ENCODE measurements around the gene FGF4.

FGF4 gene

DNA sequence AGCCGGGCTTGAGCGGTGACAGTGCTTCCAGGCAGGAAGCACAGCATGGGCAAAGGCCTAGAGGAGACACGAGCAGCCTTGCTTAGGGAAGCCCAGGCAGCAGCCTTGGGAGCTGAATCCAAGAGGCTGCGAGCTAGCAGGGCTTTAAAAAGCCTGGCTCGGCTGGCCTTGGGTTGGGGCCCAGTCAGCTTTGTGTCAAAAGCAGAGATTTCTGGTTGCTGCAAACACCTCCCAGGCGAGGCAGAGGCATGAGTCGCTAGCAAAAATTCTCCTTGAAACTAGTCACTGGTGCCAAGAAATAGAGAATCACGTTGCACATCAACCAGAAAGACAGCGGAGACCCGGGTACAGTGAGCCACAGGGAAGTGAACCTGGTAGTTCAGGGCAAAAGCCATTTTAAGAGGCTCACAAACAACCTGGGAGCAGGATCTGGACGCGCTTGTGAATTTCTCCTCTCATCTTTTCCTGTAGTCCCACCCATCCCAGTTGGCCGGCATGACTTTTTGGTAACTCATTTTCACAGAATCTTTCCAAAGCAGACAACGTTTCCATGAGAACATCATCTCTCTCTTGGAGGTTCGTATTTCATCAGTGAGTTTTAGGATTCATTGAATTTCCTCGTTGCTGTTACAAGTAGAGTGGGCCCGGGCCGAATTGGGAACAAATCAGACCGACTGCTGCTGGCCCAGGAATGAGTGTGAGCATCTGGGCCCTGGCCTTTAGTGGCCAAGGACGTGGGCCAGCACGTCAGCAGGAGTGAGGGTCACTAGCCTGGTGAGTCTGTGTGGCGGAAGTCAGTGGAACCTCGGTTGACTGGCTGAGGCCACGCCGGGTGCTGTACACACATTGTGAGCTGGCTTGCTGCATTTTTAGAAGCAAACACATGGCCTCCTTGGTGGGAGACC, 16.4 kb upstream of the FGF4 start:
- no peaks in the 10 kb centered on the region for H3K9me3 ChIP-seq (ENCODE audit: control insufficient read depth in 1 of 2, low read length in 2 of 2)
- H3K36me3 ChIP-seq (ENCODE audit: control insufficient read depth in 1 of 2, insufficient read depth in 2 of 2, low read length in 2 of 2) = no peaks in the 10 kb centered on the region
- no peaks in the 10 kb centered on the region for H3K27me3 ChIP-seq (ENCODE audit: low read depth, low read length)
- H3K4me3 ChIP-seq (ENCODE audit: low read depth in 1 of 2, low read length in 2 of 2) = no peak overlapping the region
- peak overlapping the region; percentile 51 for H3K27ac ChIP-seq (ENCODE audit: low read length)
- no peaks in the 10 kb centered on the region for H3K4me1 ChIP-seq (ENCODE audit: control insufficient read depth in 1 of 2, insufficient read depth in 2 of 2, low read length in 2 of 2)

DNA sequence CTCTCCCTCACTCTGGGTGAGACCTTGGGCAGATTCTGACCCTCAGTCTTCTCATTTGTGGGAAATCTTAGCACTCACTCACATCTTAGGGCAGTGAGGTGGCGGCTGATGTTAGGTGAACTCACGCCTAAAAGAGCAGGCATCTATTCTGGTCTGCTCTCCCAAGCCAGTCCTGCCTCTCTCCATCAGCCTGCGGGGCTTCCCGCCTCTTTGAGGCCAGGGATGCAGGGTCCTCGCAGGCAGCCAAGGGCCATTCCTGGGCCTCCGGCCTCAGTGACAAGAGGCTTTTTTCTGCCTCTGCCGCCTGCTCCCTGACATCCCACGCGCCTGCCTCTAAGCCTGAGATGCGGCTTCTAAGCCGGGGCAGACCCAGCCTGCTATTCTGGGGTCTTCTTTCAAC, 13.8 kb upstream of the FGF4 start:
- Histone ChIP-seq H3K9me3 (ENCODE audit: control insufficient read depth in 1 of 2, low read length in 2 of 2) (no peaks in the 10 kb centered on the region), H3K27ac (ENCODE audit: low read length) (no peak overlapping the region), H3K4me1 (ENCODE audit: control insufficient read depth in 1 of 2, insufficient read depth in 2 of 2, low read length in 2 of 2) (no peaks in the 10 kb centered on the region), H3K4me3 (ENCODE audit: low read depth in 1 of 2, low read length in 2 of 2) (no peak overlapping the region), H3K27me3 (ENCODE audit: low read depth, low read length) (no peaks in the 10 kb centered on the region), H3K36me3 (ENCODE audit: control insufficient read depth in 1 of 2, insufficient read depth in 2 of 2, low read length in 2 of 2) (no peaks in the 10 kb centered on the region)

DNA sequence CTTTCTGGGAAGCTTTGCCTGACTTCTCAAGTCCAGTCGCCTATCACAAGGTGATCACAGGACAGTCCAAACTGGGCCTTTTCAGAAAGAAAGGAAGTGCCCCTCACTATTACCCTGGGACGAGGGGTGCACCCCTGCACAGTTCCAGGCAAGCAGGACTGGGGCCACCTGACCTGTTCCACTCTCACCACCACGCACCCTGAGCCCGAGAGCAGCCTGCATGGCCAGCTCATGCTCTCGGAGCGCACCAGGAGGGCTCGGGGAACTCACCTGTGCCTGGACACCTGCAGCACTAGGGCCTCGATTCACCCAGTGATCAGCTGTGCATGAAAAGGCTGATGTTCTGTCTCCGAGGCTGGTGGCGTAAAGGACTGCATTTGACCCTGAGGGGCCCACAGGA, 12.8 kb upstream of the FGF4 start:
- Histone ChIP-seq H3K4me3 (ENCODE audit: low read depth in 1 of 2, low read length in 2 of 2) (no peak overlapping the region), H3K4me1 (ENCODE audit: control insufficient read depth in 1 of 2, insufficient read depth in 2 of 2, low read length in 2 of 2) (no peaks in the 10 kb centered on the region), H3K27me3 (ENCODE audit: low read depth, low read length) (no peaks in the 10 kb centered on the region), H3K9me3 (ENCODE audit: control insufficient read depth in 1 of 2, low read length in 2 of 2) (no peaks in the 10 kb centered on the region), H3K27ac (ENCODE audit: low read length) (no peak overlapping the region), H3K36me3 (ENCODE audit: control insufficient read depth in 1 of 2, insufficient read depth in 2 of 2, low read length in 2 of 2) (no peaks in the 10 kb centered on the region)

DNA sequence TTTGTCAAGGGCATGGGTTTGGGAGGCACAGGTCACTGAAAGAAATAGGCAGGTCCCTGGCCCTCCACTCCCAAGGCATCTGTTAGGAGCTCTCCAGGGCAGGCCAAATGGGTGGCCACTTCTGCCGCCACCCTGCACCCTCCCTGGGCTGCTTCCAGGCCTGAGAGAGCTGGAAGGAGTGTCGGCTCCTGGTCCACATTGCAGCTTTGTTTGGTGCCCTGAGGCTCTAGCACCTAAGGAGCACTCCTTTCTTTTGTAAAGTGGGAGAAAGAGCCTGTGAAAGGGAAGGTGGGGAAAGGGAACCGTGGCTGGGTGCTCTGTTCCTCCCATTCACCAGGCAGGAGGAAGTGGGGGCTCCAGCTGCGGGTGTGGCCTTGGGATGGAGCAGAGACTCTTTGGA, 12.3 kb upstream of the FGF4 start:
- Histone ChIP-seq H3K27ac (ENCODE audit: low read length) (no peak overlapping the region), H3K4me3 (ENCODE audit: low read depth in 1 of 2, low read length in 2 of 2) (no peak overlapping the region), H3K9me3 (ENCODE audit: control insufficient read depth in 1 of 2, low read length in 2 of 2) (no peaks in the 10 kb centered on the region), H3K36me3 (ENCODE audit: control insufficient read depth in 1 of 2, insufficient read depth in 2 of 2, low read length in 2 of 2) (no peaks in the 10 kb centered on the region), H3K27me3 (ENCODE audit: low read depth, low read length) (no peaks in the 10 kb centered on the region), H3K4me1 (ENCODE audit: control insufficient read depth in 1 of 2, insufficient read depth in 2 of 2, low read length in 2 of 2) (no peaks in the 10 kb centered on the region)

DNA sequence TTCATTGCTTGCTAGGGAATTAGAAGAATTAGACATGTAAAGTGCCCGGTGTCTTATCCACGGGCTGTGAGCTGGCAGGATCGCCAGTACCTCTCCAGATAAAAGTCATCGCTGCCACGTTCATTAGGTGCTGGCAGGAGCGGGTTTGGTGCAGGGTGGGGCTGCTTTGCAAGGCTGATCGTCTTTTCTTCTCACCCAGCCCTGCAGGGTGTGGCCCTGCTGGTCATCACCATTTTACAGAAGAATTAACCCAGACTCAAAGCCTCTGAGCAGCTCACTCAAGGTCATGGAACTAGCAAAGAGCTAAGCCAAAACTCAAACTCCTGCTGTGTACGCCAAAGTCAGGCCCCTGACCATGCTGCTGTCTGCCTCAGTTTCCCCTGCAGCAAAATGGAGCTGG, 6.1 kb upstream of the FGF4 start:
- Histone ChIP-seq H3K4me3 (ENCODE audit: low read depth in 1 of 2, low read length in 2 of 2) (no peak overlapping the region), H3K4me1 (ENCODE audit: control insufficient read depth in 1 of 2, insufficient read depth in 2 of 2, low read length in 2 of 2) (no peaks in the 10 kb centered on the region), H3K36me3 (ENCODE audit: control insufficient read depth in 1 of 2, insufficient read depth in 2 of 2, low read length in 2 of 2) (no peaks in the 10 kb centered on the region), H3K9me3 (ENCODE audit: control insufficient read depth in 1 of 2, low read length in 2 of 2) (no peaks in the 10 kb centered on the region), H3K27me3 (ENCODE audit: low read depth, low read length) (peaks cover 5% of the 10 kb centered on the region), H3K27ac (ENCODE audit: low read length) (no peak overlapping the region)

DNA sequence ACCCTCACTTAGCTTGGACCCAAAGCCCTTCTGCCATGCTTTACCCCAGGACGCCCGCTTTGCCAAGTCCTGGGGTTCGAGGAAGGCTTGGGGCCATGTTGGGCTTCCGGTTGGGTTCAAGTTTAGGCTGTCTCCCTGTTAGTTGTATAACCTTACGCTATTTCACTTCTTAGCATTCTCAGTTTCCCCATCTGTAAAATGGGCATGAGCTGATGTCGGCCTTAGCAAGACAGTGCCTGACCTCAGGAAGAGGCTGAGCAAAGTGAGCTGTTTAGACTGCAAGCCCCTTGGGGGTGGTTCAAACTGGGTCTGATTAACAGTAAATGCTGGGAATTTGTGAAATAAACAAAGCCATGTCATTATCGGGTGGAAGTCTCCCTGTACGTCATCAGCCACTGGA, 3.2 kb upstream of the FGF4 start:
- Histone ChIP-seq H3K27me3 (ENCODE audit: low read depth, low read length) (peaks cover 24% of the 10 kb centered on the region), H3K4me1 (ENCODE audit: control insufficient read depth in 1 of 2, insufficient read depth in 2 of 2, low read length in 2 of 2) (peaks cover 0 to 5% of the 10 kb centered on the region in 2 donors)

DNA sequence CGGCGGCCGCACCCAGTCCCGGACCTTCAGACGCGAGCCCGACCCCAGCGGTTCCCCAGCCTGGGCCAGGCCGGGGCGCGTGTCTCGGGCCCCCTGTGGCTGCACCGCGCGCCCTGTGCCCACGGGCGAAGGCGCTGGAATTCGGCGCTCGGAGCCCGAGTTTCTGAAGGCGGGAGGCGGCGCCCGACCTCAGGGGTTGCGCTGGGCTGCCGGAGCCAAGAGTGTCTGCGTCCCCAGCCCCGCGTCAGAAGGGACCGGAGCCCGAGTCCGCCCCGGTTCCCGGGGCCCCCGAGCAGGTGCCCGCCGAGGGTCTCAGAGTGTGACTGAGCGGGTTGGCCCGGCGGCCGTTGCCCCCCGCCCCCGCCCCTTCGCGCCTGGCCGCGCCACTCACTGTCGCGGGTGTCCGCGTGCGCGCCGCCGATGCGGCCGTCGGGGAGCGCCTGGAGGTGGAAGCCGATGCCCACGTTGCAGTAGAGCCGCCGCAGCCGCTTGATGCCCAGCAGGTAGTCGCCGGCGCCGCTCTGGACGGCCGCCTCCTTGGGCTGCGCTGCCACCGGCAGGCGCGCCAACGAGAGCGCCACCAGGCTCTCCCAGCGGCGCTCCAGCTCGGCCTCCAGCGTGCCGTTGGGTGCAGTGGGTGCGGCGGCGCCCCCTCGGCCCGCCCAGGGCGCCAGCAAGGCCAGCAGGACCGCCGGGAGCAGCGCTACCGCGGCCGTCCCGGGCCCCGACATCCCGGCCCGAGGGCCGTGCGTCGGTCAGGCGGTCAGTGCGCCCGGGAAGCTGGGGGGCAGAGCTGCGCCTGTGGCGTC, 583 bp downstream of the FGF4 start:
- Histone ChIP-seq H3K27me3 (ENCODE audit: low read depth, low read length) (peaks cover 27% of the 10 kb centered on the region), H3K4me3 (ENCODE audit: low read depth in 1 of 2, low read length in 2 of 2) (no peak overlapping the region), H3K9me3 (ENCODE audit: control insufficient read depth in 1 of 2, low read length in 2 of 2) (no peaks in the 10 kb centered on the region), H3K27ac (ENCODE audit: low read length) (no peak overlapping the region), H3K4me1 (ENCODE audit: control insufficient read depth in 1 of 2, insufficient read depth in 2 of 2, low read length in 2 of 2) (peaks cover 0 to 5% of the 10 kb centered on the region in 2 donors), H3K36me3 (ENCODE audit: control insufficient read depth in 1 of 2, insufficient read depth in 2 of 2, low read length in 2 of 2) (no peaks in the 10 kb centered on the region)

More for the DNA sequence above, 3.2 kb upstream of the FGF4 start:
- Histone ChIP-seq H3K9me3 (ENCODE audit: control insufficient read depth in 1 of 2, low read length in 2 of 2) (no peaks in the 10 kb centered on the region), H3K36me3 (ENCODE audit: control insufficient read depth in 1 of 2, insufficient read depth in 2 of 2, low read length in 2 of 2) (no peaks in the 10 kb centered on the region), H3K27ac (ENCODE audit: low read length) (no peak overlapping the region), H3K4me3 (ENCODE audit: low read depth in 1 of 2, low read length in 2 of 2) (no peak overlapping the region)

DNA sequence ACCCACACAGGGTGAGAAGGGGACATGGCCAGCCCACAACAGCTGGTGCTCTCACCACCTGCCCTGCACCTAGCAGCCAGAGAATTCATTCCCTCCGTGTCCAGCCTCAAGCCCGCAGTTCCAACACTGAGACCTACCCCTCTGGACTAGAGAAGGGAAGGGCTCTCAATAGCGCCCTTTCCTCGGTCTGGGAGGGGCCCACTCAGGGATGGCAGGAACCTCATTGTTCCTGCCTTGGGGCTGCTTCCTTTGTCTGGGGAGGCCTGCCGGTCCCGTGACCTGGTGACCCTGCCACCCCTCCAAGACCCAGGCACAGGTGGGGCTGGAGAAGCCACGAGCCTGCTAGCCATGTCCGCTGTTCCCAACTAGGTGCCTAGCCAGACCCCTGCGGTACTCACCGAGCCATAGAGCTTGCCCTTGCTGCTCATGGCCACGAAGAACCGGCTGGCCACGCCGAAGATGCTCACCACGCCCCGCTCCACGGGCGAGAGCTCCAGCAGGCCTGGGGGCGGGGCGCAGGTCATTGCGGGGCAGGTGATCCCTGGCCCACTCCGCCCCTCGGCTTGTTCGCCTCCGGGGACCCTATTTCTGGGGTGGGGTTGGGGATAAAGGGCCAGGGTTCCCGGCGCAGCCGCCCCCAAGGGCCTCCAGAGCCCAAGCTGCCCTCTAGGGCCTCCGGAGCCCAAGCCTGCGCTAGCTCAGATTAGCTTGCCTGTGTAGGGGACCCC, 1.4 kb downstream of the FGF4 start:
- H3K27ac ChIP-seq (ENCODE audit: low read length) = no peak overlapping the region
- peaks cover 32% of the 10 kb centered on the region for H3K27me3 ChIP-seq (ENCODE audit: low read depth, low read length)
- H3K36me3 ChIP-seq (ENCODE audit: control insufficient read depth in 1 of 2, insufficient read depth in 2 of 2, low read length in 2 of 2) = no peaks in the 10 kb centered on the region
- H3K4me1 ChIP-seq (ENCODE audit: control insufficient read depth in 1 of 2, insufficient read depth in 2 of 2, low read length in 2 of 2) = peaks cover 0 to 5% of the 10 kb centered on the region in 2 donors
- no peak overlapping the region for H3K4me3 ChIP-seq (ENCODE audit: low read depth in 1 of 2, low read length in 2 of 2)
- peaks cover 0 to 6% of the 10 kb centered on the region in 2 donors for H3K9me3 ChIP-seq (ENCODE audit: control insufficient read depth in 1 of 2, low read length in 2 of 2)

DNA sequence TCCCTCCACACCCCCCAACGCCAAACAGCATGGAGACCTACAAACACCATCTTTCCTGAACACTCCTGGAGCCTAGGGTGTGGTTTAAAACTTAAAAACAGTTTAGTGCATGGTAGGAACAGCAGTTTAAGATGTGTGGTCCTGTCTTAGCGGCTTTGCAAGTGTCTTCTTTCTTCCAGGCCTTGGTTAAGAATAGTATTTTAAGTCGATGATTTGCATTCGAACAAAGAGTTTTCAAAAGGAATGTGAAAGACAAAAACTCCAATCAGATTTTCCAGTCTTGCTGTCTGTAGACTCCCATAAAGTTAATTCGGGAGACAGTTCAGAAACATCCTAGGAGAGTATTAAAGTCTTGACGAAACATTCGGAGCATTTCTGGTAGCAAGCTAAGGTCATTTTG, 3.7 kb downstream of the FGF4 start:
- Histone ChIP-seq H3K4me1 (ENCODE audit: control insufficient read depth in 1 of 2, insufficient read depth in 2 of 2, low read length in 2 of 2) (peaks cover 0 to 5% of the 10 kb centered on the region in 2 donors), H3K27ac (ENCODE audit: low read length) (no peak overlapping the region), H3K36me3 (ENCODE audit: control insufficient read depth in 1 of 2, insufficient read depth in 2 of 2, low read length in 2 of 2) (no peaks in the 10 kb centered on the region), H3K4me3 (ENCODE audit: low read depth in 1 of 2, low read length in 2 of 2) (no peak overlapping the region), H3K9me3 (ENCODE audit: control insufficient read depth in 1 of 2, low read length in 2 of 2) (peaks cover 0 to 6% of the 10 kb centered on the region in 2 donors), H3K27me3 (ENCODE audit: low read depth, low read length) (peaks cover 29% of the 10 kb centered on the region)

DNA sequence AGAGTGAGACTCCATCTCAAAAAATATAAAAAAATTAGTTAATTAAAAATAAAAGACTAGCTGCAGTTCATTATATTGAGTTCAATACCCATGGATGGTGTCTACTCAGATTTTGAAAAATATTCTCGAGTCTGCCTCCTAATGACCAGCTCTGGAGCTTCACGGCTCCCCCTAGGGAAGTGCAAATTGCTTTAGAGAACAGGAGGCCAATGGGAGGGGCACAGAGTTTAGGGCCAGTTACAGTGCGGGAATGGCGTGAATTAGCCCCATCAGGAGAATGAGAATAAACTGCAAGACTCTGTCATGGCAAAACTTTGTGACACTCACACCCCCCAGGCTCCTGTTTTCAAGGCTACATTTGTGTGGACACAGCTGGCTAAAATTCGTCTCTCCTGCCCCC, 4.6 kb downstream of the FGF4 start:
- Histone ChIP-seq H3K36me3 (ENCODE audit: control insufficient read depth in 1 of 2, insufficient read depth in 2 of 2, low read length in 2 of 2) (no peaks in the 10 kb centered on the region), H3K27ac (ENCODE audit: low read length) (no peak overlapping the region), H3K4me3 (ENCODE audit: low read depth in 1 of 2, low read length in 2 of 2) (no peak overlapping the region), H3K9me3 (ENCODE audit: control insufficient read depth in 1 of 2, low read length in 2 of 2) (peaks cover 0 to 6% of the 10 kb centered on the region in 2 donors), H3K27me3 (ENCODE audit: low read depth, low read length) (peaks cover 20% of the 10 kb centered on the region), H3K4me1 (ENCODE audit: control insufficient read depth in 1 of 2, insufficient read depth in 2 of 2, low read length in 2 of 2) (peaks cover 0 to 4% of the 10 kb centered on the region in 2 donors)

DNA sequence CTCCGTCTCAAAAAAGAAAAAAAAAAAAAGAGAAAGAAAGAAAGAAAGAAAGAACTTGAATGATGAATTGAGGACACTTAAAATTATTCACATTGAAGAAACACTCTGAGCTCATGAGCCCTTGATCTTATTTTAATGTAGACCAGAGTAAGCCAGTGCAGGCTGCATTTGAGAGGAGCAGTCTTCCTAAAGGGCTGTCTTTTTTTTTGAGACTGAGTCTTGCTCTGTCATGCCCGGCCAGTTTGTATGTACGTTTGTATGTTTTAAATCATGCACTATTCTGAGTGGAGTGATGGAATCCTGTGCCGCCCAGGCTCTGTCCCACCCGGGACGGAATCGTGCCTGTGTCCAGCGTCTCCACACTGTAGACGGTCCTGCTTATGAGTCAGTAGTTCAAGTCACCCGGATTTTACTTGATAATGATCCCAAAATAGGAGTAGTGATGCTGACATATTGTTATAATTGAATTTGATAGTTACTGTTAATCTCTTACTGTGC, 9.6 kb downstream of the FGF4 start:
- H3K27me3 ChIP-seq (ENCODE audit: low read depth, low read length) = peaks cover 5% of the 10 kb centered on the region
- H3K27ac ChIP-seq (ENCODE audit: low read length) = no peak overlapping the region
- no peaks in the 10 kb centered on the region for H3K4me1 ChIP-seq (ENCODE audit: control insufficient read depth in 1 of 2, insufficient read depth in 2 of 2, low read length in 2 of 2)
- no peak overlapping the region for H3K4me3 ChIP-seq (ENCODE audit: low read depth in 1 of 2, low read length in 2 of 2)
- H3K36me3 ChIP-seq (ENCODE audit: control insufficient read depth in 1 of 2, insufficient read depth in 2 of 2, low read length in 2 of 2) = no peaks in the 10 kb centered on the region
- peaks cover 0 to 12% of the 10 kb centered on the region in 2 donors for H3K9me3 ChIP-seq (ENCODE audit: control insufficient read depth in 1 of 2, low read length in 2 of 2)

Data from muscle layer of duodenum (tissue), 2 donors.